K562 (cell line): ENCODE measurements around the gene TMSB4X. TPM values are rescaled to one million over a fixed set of nuclear protein-coding genes. Genes with fewer than 3 reads are reported as not detected.
A peak's percentile ranks its signal among the peaks of the same experiment; 100 is the strongest.

ENCODE experiments used
- ARID1B ChIP-seq: fragments of 450-650 bp; IDR thresholded peaks from 2 replicates; pipeline ENCODE4 v1.6.1; 2016; ENCODE audit warnings: antibody characterized with exemption, mild to moderate bottlenecking, inconsistent platforms
- BRCA1 ChIP-seq, 2 experiments: fragments of 450-650 bp in 1 of 2; sonication (generic) in 1 of 2; formaldehyde crosslinking in 1 of 2; IDR thresholded peaks; 2 replicates each; pipeline versions ENCODE4 v1.5.0 to v1.6.1; 2017 to 2020; ENCODE audit warnings: mild to moderate bottlenecking in 1 of 2, missing genetic modification reagents in 1 of 2
- FOXP1 ChIP-seq: sonication (generic); formaldehyde crosslinking; IDR thresholded peaks from 2 replicates; pipeline ENCODE4 v1.8.0; 2022; ENCODE audit warnings: mild to moderate bottlenecking, missing genetic modification reagents
- HDAC1 ChIP-seq, 2 experiments: fragments of 450-650 bp; IDR thresholded peaks; 2 replicates each; pipeline ENCODE4 v1.6.1; 2016 to 2017; ENCODE audit warnings: inconsistent platforms in 1 of 2, mild to moderate bottlenecking in 1 of 2, moderate library complexity in 1 of 2
- HLTF ChIP-seq: fragments of 450-650 bp; IDR thresholded peaks from 2 replicates; pipeline ENCODE4 v1.6.1; 2016
- HMGN3 ChIP-seq: IDR thresholded peaks from 2 replicates; pipeline ENCODE4 v1.6.1; 2011; ENCODE audit warnings: borderline replicate concordance, low read depth, mild to moderate bottlenecking, mixed read lengths, low read length; ENCODE audit not compliant: insufficient read length; ENCODE audit errors: extremely low read depth
- KAT2B ChIP-seq: IDR thresholded peaks from one replicate; pipeline ENCODE4 v1.6.1; 2012; ENCODE audit warnings: low read depth, mild to moderate bottlenecking, control low read depth, inconsistent platforms, low read length, moderate library complexity
- KAT7 ChIP-seq: sonication (generic); formaldehyde crosslinking; IDR thresholded peaks from 2 replicates; pipeline ENCODE4 v1.8.0; 2022; ENCODE audit warnings: missing genetic modification reagents, mild to moderate bottlenecking, borderline replicate concordance
- MIER1 ChIP-seq: fragments of 450-650 bp; IDR thresholded peaks from 2 replicates; pipeline ENCODE4 v1.6.1; 2016; ENCODE audit warnings: antibody characterized with exemption, mild to moderate bottlenecking, low read depth
- NFIC ChIP-seq: fragments of 450-650 bp; IDR thresholded peaks from 2 replicates; pipeline ENCODE4 v1.6.1; 2017; ENCODE audit warnings: mild to moderate bottlenecking, inconsistent platforms
- PTRF ChIP-seq: fragments of 450-650 bp; IDR thresholded peaks from 2 replicates; pipeline ENCODE4 v1.6.1; 2016; ENCODE audit warnings: mild to moderate bottlenecking, missing genetic modification characterization, missing compliant biosample characterization
- RAD21 ChIP-seq, 2 experiments: fragments of 250-450 bp in 1 of 2; fragments of 450-650 bp in 1 of 2; sonication (Bioruptor Pico) in 1 of 2; formaldehyde crosslinking in 1 of 2; IDR thresholded peaks in 1 of 2; conservative IDR thresholded peaks in 1 of 2; 2 replicates each; pipeline versions ENCODE4 v1.4.0 to v1.8.0; 2020 to 2022; ENCODE audit warnings: mild to moderate bottlenecking in 2 of 2, moderate library complexity in 1 of 2
- TOE1 ChIP-seq, 2 experiments: fragments of 450-650 bp in 1 of 2; sonication (generic) in 1 of 2; formaldehyde crosslinking in 1 of 2; IDR thresholded peaks; 2 replicates each; pipeline versions ENCODE4 v1.7.1 to v1.8.0; 2016 to 2022; ENCODE audit warnings: borderline replicate concordance in 2 of 2, mild to moderate bottlenecking in 2 of 2, antibody characterized with exemption in 1 of 2, inconsistent platforms in 1 of 2, low read depth in 1 of 2, missing genetic modification reagents in 1 of 2, moderate library complexity in 1 of 2
- XRCC4 ChIP-seq: IDR thresholded peaks from one replicate; pipeline ENCODE4 v1.6.1; 2011; ENCODE audit not compliant: insufficient read depth, insufficient read length; ENCODE audit errors: extremely low read depth
- YY1 ChIP-seq, 3 experiments: IDR thresholded peaks; 2 replicates each; pipeline ENCODE4 v1.6.1; 2011; ENCODE audit warnings: low read length in 2 of 3, mild to moderate bottlenecking in 2 of 3, moderate library complexity in 2 of 3, borderline replicate concordance in 1 of 3, control low read depth in 1 of 3, low read depth in 1 of 3; ENCODE audit not compliant: insufficient read depth in 3 of 3, insufficient replicate concordance in 2 of 3, control insufficient read depth in 1 of 3, insufficient read length in 1 of 3; ENCODE audit errors: extremely low read depth in 1 of 3
- ZBTB17 ChIP-seq: fragments of 450-650 bp; formaldehyde crosslinking; IDR thresholded peaks from 2 replicates; pipeline ENCODE4 v1.4.0; 2020; ENCODE audit warnings: mild to moderate bottlenecking
- ZNF274 ChIP-seq: IDR thresholded peaks from 2 replicates; pipeline ENCODE4 v1.6.1; 2011; ENCODE audit warnings: low read depth, mild to moderate bottlenecking, low read length, moderate library complexity, borderline replicate concordance
- ZNF384 ChIP-seq: IDR thresholded peaks from 2 replicates; pipeline ENCODE4 v1.6.1; 2012; ENCODE audit warnings: low read depth, low read length, improper control_type of control experiment
- ZNF445 ChIP-seq: fragments of 250-450 bp; sonication (Bioruptor Pico); IDR thresholded peaks from 2 replicates; pipeline ENCODE4 v1.4.0; 2020; ENCODE audit warnings: low read depth, mild to moderate bottlenecking, moderate library complexity
- polyA plus RNA-seq, 8 experiments: library from polyadenylated mRNA; depleted of rRNA in 4 of 8; stranded (reverse) in 5 of 8; unstranded in 3 of 8; fragments of >200 nt; fragmentation: Nextera tagmentation in 2 of 8; fragmentation: Illumina TruSeq in 1 of 8; extraction: Ambion mirVana in 2 of 8; extraction: Trizol in 1 of 8; gene quantifications; 2 replicates each; pipeline versions ENCODE4 v1.2.1 to v1.2.3, GENCODE V29; 2011 to 2014; ENCODE audit warnings: inconsistent platforms in 1 of 8, missing spikeins in 1 of 8
- total RNA-seq, 7 experiments: library from RNA; depleted of rRNA in 6 of 7; stranded (reverse); fragments of >200 nt in 6 of 7; fragmentation: Illumina TruSeq in 2 of 7; extraction: Trizol in 2 of 7; gene quantifications; 2 replicates each; pipeline versions ENCODE4 v1.2.1 to v1.2.3, GENCODE V29; 2011 to 2021; ENCODE audit warnings: low replicate concordance in 1 of 7
- TF ChIP-seq, protein P1 (sequence below): fragments of 150-350 bp; conservative IDR thresholded peaks from 2 replicates; pipeline ENCODE4 v1.6.1; 2014; ENCODE audit warnings: low read length
- TF ChIP-seq, protein P2 (sequence below): sonication (generic); formaldehyde crosslinking; IDR thresholded peaks from 2 replicates; pipeline ENCODE4 v1.8.1; 2023; ENCODE audit warnings: mild to moderate bottlenecking, missing genetic modification reagents

Gene TMSB4X
- total and polyA plus RNA-seq, 9 of the 15 experiments (the other 6 are each of a cell fraction or from before 2014, with no cell fraction given) = 1,035 to 2,035 (median 1,529) TPM

DNA sequence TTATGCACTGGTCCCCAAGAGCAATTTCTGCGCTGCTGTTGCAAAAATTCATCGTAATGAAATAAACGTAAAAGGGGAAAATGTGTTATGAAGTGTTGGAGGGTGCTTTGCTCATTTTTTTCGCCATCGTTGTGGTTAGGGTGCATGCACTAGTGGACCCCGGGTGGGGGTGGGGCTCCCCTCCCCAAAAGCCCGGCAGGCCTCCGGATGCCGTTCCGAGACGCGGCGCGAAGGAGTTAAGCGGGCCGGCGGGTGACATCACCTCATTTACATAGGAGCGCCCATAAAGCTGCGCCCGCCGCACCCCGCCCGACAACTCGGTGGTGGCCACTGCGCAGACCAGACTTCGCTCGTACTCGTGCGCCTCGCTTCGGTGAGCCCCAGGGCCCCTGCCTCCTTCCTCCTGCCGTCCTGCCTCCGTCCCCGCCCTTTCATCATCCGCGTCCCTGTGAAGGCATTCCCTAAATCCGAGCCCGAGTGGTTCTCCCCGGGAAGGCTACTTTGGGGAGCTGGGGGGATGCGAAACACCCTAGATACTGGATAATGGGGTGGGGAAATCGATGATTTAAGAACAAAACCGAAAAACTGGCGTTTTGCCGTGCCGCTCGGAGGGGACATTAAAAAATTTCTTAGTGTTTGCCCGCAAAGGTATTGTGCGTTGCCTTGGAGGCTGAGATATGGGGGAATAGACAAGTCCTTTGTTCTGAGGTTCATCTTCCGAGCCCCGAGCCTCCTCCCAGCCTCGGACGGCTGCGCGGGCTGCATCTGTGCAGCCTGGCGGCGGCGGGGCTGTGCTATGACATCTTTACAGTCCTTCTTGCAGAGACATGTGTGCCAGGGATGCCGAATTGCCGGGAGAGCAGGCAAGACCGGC, at the start of gene TMSB4X (continued):
- TF ChIP-seq, protein P1, sequence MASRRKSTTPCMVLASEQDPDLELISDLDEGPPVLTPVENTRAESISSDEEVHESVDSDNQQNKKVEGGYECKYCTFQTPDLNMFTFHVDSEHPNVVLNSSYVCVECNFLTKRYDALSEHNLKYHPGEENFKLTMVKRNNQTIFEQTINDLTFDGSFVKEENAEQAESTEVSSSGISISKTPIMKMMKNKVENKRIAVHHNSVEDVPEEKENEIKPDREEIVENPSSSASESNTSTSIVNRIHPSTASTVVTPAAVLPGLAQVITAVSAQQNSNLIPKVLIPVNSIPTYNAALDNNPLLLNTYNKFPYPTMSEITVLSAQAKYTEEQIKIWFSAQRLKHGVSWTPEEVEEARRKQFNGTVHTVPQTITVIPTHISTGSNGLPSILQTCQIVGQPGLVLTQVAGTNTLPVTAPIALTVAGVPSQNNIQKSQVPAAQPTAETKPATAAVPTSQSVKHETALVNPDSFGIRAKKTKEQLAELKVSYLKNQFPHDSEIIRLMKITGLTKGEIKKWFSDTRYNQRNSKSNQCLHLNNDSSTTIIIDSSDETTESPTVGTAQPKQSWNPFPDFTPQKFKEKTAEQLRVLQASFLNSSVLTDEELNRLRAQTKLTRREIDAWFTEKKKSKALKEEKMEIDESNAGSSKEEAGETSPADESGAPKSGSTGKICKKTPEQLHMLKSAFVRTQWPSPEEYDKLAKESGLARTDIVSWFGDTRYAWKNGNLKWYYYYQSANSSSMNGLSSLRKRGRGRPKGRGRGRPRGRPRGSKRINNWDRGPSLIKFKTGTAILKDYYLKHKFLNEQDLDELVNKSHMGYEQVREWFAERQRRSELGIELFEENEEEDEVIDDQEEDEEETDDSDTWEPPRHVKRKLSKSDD = no peak
- TF ChIP-seq RAD21 (CRISPR knock-in tag; conservative IDR thresholded peaks at IDR 0.05 in 1 of 2, IDR thresholded peaks at IDR 0.05 in 1 of 2) = peak; percentile 5 to 18; a peak in 2 of 4 replicates
- peak in 1 of 3 experiments; percentile 54 for TF ChIP-seq YY1 (IDR thresholded peaks at IDR 0.05; ENCODE audit: borderline replicate concordance in 1 of 3, control insufficient read depth in 1 of 3, extremely low read depth in 1 of 3, insufficient read depth in 3 of 3, insufficient read length in 1 of 3, insufficient replicate concordance in 2 of 3, low read depth in 1 of 3, low read length in 2 of 3)
- no peak for TF ChIP-seq BRCA1 (IDR thresholded peaks at IDR 0.05)
- TF ChIP-seq BRCA1 (CRISPR knock-in tag; IDR thresholded peaks at IDR 0.05) = no peak
- TF ChIP-seq ZNF384 = no peak
- TF ChIP-seq ZNF274 = no peak
- TF ChIP-seq HDAC1 (IDR thresholded peaks at IDR 0.05) = 0 out of 4 replicates have a peak, but pooled peaks of 1 of the 2 experiments have one; percentile 7
- peak; percentile 42; the same call in 1 of the 2 replicates for TF ChIP-seq FOXP1 (CRISPR knock-in tag)
- TF ChIP-seq PTRF (tag) = no peak
- peak; percentile 47 for TF ChIP-seq NFIC
- TF ChIP-seq XRCC4 = no peak
- peak; percentile 90; the same call in 1 of the 2 replicates for TF ChIP-seq KAT7 (CRISPR knock-in tag)
- TF ChIP-seq ZNF445 (CRISPR knock-in tag) = no peak
- TF ChIP-seq, protein P2, sequence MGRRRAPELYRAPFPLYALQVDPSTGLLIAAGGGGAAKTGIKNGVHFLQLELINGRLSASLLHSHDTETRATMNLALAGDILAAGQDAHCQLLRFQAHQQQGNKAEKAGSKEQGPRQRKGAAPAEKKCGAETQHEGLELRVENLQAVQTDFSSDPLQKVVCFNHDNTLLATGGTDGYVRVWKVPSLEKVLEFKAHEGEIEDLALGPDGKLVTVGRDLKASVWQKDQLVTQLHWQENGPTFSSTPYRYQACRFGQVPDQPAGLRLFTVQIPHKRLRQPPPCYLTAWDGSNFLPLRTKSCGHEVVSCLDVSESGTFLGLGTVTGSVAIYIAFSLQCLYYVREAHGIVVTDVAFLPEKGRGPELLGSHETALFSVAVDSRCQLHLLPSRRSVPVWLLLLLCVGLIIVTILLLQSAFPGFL (CRISPR knock-in tag) = no peak
- TF ChIP-seq HMGN3 = peak; percentile 78
- no peak; the same call in 1 of the 2 replicates for TF ChIP-seq TOE1 (IDR thresholded peaks at IDR 0.05; ENCODE audit: borderline replicate concordance)
- TF ChIP-seq TOE1 (CRISPR knock-in tag; IDR thresholded peaks at IDR 0.05; ENCODE audit: borderline replicate concordance, low read depth) = no peak
- TF ChIP-seq MIER1 = no peak
- TF ChIP-seq ZBTB17 (CRISPR knock-in tag) = 0 out of 2 replicates have a peak, but pooled peaks have one; percentile 34
- TF ChIP-seq HLTF = no peak
- TF ChIP-seq ARID1B = peak; percentile 45; the same call in 1 of the 2 replicates
- TF ChIP-seq KAT2B = no peak
